Testis (tissue), 3 donors: Measurements from ENCODE around the gene POLRMT. TPM values are rescaled to one million over a fixed set of nuclear protein-coding genes. Genes with fewer than 3 reads are reported as not detected.

Source experiments
- DNase-seq: peaks from one replicate; pipeline ENCODE4 v3.0.0-alpha.2; 2019
- H3K27ac ChIP-seq, 2 donors: fragments of 200-600 bp; sonication (generic); one replicate each; pipeline ENCODE4 v1.5.1; 2019
- H3K27me3 ChIP-seq: fragments of 200-600 bp; sonication (generic); one replicate; pipeline ENCODE4 v1.5.1; 2019
- H3K36me3 ChIP-seq: fragments of 200-600 bp; sonication (generic); one replicate; pipeline ENCODE4 v1.5.1; 2017; ENCODE audit warnings: low read depth; ENCODE audit errors: missing control alignments
- H3K4me1 ChIP-seq: fragments of 200-600 bp; sonication (generic); one replicate; pipeline ENCODE4 v1.5.1; 2019
- H3K4me3 ChIP-seq, 2 donors: fragments of 200-600 bp; sonication (generic); one replicate each; pipeline ENCODE4 v1.5.1; 2017 to 2019
- H3K9me3 ChIP-seq: fragments of 200-600 bp; sonication (generic); one replicate; pipeline ENCODE4 v1.5.1; 2017
- POLR2A ChIP-seq: fragments of 450-650 bp; IDR thresholded peaks from one replicate; pipeline ENCODE4 v1.6.1; 2017; ENCODE audit warnings: antibody characterized with exemption, mild to moderate bottlenecking, moderate library complexity
- WGBS, 2 donors: methylation state at CpG; one replicate each; pipeline ENCODE4 v1.1.5; 2018; 5-methylcytosine and 5-hydroxymethylcytosine counted together
- intact Hi-C: fragments of 100-400 bp; cut with DNase I; formaldehyde crosslinking; loops from one replicate; pipeline ENCODE4 v1.15.1; 2023; ENCODE audit warnings: low total_unique reads
- polyA plus RNA-seq: library from polyadenylated mRNA; stranded (reverse); fragments of 350-450 nt; fragmentation: Illumina TruSeq; extraction: RNeasy Lipid Tissue Mini Kit (QIAGEN cat#74804); gene quantifications from one replicate; pipeline ENCODE4 v1.2.3, GENCODE V29; 2014; ENCODE audit warnings: low read depth, low replicate concordance; ENCODE audit not compliant: insufficient read depth
- total RNA-seq, 2 donors: library from RNA; depleted of rRNA; stranded (reverse); fragments of >200 nt; gene quantifications; one replicate each; pipeline ENCODE4 v1.2.3, GENCODE V29; 2016
- TF ChIP-seq, protein P1 (sequence below), 3 experiments: fragments of 450-650 bp in 2 of 3; fragments of 200-600 bp in 1 of 3; sonication (generic) in 1 of 3; IDR thresholded peaks; one replicate each; pipeline ENCODE4 v1.5.1; 2016 to 2019; ENCODE audit warnings: antibody characterized with exemption in 3 of 3, mild to moderate bottlenecking in 2 of 3, moderate library complexity in 1 of 3

Gene POLRMT
- total and polyA plus RNA-seq, 3 donors from 2014 or later = 116 to 178 (median 137) TPM

DNA sequence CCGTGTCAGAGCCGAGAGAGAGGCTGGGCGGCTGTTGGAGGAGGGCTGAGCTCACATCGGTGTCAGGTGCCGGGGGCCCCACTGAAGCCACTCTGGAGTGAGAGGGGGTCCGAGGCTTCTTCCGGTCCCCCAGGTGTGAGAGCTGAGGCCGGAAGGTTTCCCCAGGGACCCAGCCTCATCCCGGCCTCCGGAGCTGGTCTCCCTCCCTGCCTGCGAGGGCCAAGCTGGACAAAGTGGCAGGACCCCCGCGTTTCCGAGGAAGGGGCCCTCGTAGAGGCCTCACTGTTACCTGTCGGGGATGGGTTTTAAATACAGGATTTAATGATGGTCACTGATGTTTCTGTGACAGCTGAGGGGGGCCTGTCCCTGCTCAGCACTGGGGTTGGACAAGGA is 37.1 kb downstream of the POLRMT start:
- no peak for DNase-seq
- intact Hi-C loops = no loop called here
- Histone ChIP-seq H3K4me1 (no peaks in the 10 kb centered on the region), H3K36me3 (no peaks in the 10 kb centered on the region), H3K4me3 (no peak overlapping the region), H3K9me3 (no peaks in the 10 kb centered on the region), H3K27me3 (no peaks in the 10 kb centered on the region), H3K27ac (no peak overlapping the region)
- TF ChIP-seq, protein P1, sequence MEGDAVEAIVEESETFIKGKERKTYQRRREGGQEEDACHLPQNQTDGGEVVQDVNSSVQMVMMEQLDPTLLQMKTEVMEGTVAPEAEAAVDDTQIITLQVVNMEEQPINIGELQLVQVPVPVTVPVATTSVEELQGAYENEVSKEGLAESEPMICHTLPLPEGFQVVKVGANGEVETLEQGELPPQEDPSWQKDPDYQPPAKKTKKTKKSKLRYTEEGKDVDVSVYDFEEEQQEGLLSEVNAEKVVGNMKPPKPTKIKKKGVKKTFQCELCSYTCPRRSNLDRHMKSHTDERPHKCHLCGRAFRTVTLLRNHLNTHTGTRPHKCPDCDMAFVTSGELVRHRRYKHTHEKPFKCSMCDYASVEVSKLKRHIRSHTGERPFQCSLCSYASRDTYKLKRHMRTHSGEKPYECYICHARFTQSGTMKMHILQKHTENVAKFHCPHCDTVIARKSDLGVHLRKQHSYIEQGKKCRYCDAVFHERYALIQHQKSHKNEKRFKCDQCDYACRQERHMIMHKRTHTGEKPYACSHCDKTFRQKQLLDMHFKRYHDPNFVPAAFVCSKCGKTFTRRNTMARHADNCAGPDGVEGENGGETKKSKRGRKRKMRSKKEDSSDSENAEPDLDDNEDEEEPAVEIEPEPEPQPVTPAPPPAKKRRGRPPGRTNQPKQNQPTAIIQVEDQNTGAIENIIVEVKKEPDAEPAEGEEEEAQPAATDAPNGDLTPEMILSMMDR (IDR thresholded peaks at IDR 0.05) = no peak
- TF ChIP-seq POLR2A = no peak
- 88 to 89% methylated on average over 3 to 16 of the region's 16 CpGs for WGBS, 2 donors

- Histone ChIP-seq H3K4me3 (no peak overlapping the region), H3K27ac (no peak overlapping the region), H3K36me3 (no peaks in the 10 kb centered on the region), H3K9me3 (no peaks in the 10 kb centered on the region), H3K27me3 (no peaks in the 10 kb centered on the region), H3K4me1 (no peaks in the 10 kb centered on the region)
- DNase-seq = no peak
- intact Hi-C loops = no loop called here
- TF ChIP-seq, protein P1 (IDR thresholded peaks at IDR 0.05) = no peak
- TF ChIP-seq POLR2A = no peak
- WGBS, 2 donors = 76 to 83% methylated on average over 34 to 39 of the region's 42 CpGs
Observed at GRCh38 chr19:595326-596262, 37.7 kb downstream of the POLRMT start.

DNA sequence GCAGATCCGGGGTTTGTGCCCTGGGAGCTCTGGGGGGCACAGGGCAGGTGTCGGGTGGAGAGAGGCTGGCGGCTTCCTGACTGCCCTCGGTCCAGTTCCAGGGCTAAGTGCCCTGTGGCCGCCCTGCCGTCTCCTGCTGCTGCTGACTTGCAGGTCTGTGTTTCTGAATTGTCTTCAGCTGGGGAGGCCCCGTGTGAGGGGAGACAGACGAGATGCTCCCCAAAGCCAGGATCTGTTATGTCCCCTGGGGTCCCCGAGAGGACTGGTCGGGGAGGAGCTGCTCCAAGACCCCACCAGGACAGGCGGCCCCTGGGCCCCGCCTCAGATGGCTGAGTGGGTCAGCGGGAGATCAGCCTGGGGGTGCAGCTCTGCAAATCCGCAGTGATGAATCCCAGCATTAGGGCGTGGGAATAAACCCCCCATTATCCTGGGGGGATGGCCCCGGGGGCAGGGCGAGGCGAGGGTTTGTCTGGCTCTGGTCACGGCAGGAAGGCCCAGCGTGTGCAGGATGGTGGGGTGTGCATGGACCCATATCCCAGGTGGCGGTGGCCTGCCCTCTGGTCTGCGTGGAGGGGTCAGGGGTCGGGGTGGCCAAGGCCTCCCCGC is 39.0 kb downstream of the POLRMT start:
- DNase-seq = no peak
- Histone ChIP-seq H3K4me1 (no peaks in the 10 kb centered on the region), H3K9me3 (no peaks in the 10 kb centered on the region), H3K27ac (no peak overlapping the region), H3K4me3 (no peak overlapping the region), H3K27me3 (no peaks in the 10 kb centered on the region), H3K36me3 (no peaks in the 10 kb centered on the region)
- TF ChIP-seq, protein P1 (IDR thresholded peaks at IDR 0.05) = no peak
- no peak for TF ChIP-seq POLR2A
- 81 to 100% methylated on average over 6 to 24 of the region's 24 CpGs for WGBS, 2 donors
- intact Hi-C loops = no loop called here

DNA sequence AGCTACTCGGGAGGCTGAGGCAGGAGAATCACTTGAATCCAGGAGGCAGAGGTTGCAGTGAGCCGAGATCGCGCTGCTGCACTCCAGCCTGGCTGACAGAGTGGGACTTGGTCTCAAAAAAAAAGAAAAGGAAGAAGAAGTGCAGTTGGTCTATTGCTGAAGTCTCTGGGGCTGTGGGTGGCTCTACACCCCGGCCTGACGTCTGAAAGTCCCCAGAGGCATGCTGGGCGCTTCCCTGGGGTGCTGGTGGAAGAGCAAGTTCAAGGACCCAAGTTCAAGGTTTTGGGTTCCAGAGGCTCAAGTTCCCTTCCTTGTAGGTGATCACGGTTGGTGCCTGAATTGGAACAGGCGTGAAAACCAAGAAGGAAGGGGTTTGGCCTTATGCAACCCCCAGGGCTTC is 39.8 kb downstream of the POLRMT start:
- Histone ChIP-seq H3K27ac (no peak overlapping the region), H3K4me1 (peaks cover 4% of the 10 kb centered on the region), H3K9me3 (no peaks in the 10 kb centered on the region), H3K36me3 (no peaks in the 10 kb centered on the region), H3K27me3 (no peaks in the 10 kb centered on the region), H3K4me3 (no peak overlapping the region)
- DNase-seq = no peak
- intact Hi-C loops = no loop called here
- 60 to 70% methylated on average over 9 of the region's 9 CpGs for WGBS, 2 donors
- TF ChIP-seq, protein P1 (IDR thresholded peaks at IDR 0.05) = no peak
- no peak for TF ChIP-seq POLR2A
